Measurements from ENCODE around the gene WDR44. TPM values are rescaled to one million over a fixed set of nuclear protein-coding genes. Genes with fewer than 3 reads are reported as not detected.
A peak's percentile ranks its signal among the peaks of the same experiment; 100 is the strongest.

The WDR44 gene
- total and polyA plus RNA-seq, 2 experiments from 2014 or later, result 15.0 to 17.7 TPM

- Histone ChIP-seq H3K9me3 (ENCODE audit: low read depth) (no peaks in the 10 kb centered on the region), H4K20me1 (ENCODE audit: insufficient read depth) (no peaks in the 10 kb centered on the region), H3K79me2 (ENCODE audit: insufficient read depth) (peaks cover 30% of the 10 kb centered on the region), H3K36me3 (ENCODE audit: low read depth) (no peaks in the 10 kb centered on the region), H3K27me3 (replicated peaks; ENCODE audit: insufficient read depth) (no peaks in the 10 kb centered on the region), H3K4me3 (peak overlapping the region; percentile 91), H3F3A (ENCODE audit: insufficient read depth) (peaks cover 5% of the 10 kb centered on the region; the same call in 1 of the 2 replicates), H3K9ac (peak overlapping the region; percentile 78), H2AFZ (peak overlapping the region; percentile 84), H3K9me2 (ENCODE audit: insufficient read depth) (no peaks in the 10 kb centered on the region), H3K4me2 (ENCODE audit: unreplicated experiment) (peak overlapping the region; percentile 76), H3K4me1 (ENCODE audit: insufficient read depth) (peaks cover 4% of the 10 kb centered on the region; the same call in 1 of the 2 replicates), H3K27ac (no peak overlapping the region)
- DNase-seq, result peak; percentile 27
- in situ Hi-C loops (cut with MboI), result no loop called here
- TF ChIP-seq EZH2 (IDR thresholded peaks at IDR 0.05; ENCODE audit: insufficient read depth, poor library complexity, severe bottlenecking), result no peak
- TF ChIP-seq EZH2phosphoT487 (IDR thresholded peaks at IDR 0.05; ENCODE audit: insufficient read depth, low read depth), result no peak
- WGBS, 2 experiments (ENCODE audit: low coverage in 1 of 2, low lambda C conversion rate in 2 of 2, missing lambda C conversion rate in 2 of 2), result 0% methylated on average over 4 to 6 of the region's 13 CpGs
Measured at GRCh38 chrX:118496763-118497079, 150.8 kb downstream of the WDR44 start.

DNA sequence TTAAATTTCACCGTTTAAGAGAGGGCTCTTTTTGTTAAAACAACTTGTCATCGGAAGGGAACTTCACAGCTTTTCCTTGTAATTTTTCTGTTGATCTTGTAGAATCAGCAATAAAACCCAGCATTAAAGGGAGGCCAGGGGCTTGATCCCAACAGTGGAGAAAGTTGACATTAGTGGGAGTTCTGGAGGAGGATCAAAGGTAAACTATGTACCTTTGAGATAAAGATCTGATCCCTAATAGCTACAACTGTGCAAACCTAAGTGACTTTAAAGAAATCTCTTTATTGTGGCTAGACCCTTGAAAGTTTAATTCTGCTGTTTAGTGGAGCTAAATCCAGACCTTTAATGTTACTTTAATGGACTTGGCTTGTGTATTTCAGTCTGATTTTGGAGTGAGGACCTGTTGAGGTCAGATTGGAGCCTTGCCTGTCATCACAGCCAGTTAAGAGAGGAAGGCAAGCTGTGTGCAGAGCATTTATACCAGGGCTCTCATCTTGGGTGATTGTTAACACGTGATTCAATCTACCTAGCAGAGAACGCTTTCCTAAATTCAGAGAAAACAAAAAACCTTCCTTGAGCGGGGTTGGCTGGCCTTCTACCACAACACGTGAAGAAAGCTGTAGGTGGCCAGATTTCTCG lies 151.4 kb downstream of the WDR44 start:
- Histone ChIP-seq H3K36me3 (ENCODE audit: low read depth) (no peaks in the 10 kb centered on the region), H4K20me1 (ENCODE audit: insufficient read depth) (no peaks in the 10 kb centered on the region), H3K9me3 (ENCODE audit: low read depth) (no peaks in the 10 kb centered on the region), H2AFZ (peak overlapping the region; percentile 84), H3K79me2 (ENCODE audit: insufficient read depth) (peaks cover 30% of the 10 kb centered on the region), H3K27me3 (replicated peaks; ENCODE audit: insufficient read depth) (no peaks in the 10 kb centered on the region), H3F3A (ENCODE audit: insufficient read depth) (peaks cover 5% of the 10 kb centered on the region; the same call in 1 of the 2 replicates), H3K4me2 (ENCODE audit: unreplicated experiment) (peak overlapping the region; percentile 76), H3K27ac (no peak overlapping the region), H3K4me3 (peak overlapping the region; percentile 91), H3K9me2 (ENCODE audit: insufficient read depth) (no peaks in the 10 kb centered on the region), H3K9ac (peak overlapping the region; percentile 78), H3K4me1 (ENCODE audit: insufficient read depth) (peaks cover 4% of the 10 kb centered on the region; the same call in 1 of the 2 replicates)
- no peak for DNase-seq
- 38 to 40% methylated on average over 6 to 7 of the region's 7 CpGs for WGBS, 2 experiments (ENCODE audit: low coverage in 1 of 2, low lambda C conversion rate in 2 of 2, missing lambda C conversion rate in 2 of 2)
- no peak for TF ChIP-seq EZH2 (IDR thresholded peaks at IDR 0.05; ENCODE audit: insufficient read depth, poor library complexity, severe bottlenecking)
- TF ChIP-seq EZH2phosphoT487 (IDR thresholded peaks at IDR 0.05; ENCODE audit: insufficient read depth, low read depth), result no peak
- in situ Hi-C loops (cut with MboI), result no loop called here

- Histone ChIP-seq H3K9me2 (ENCODE audit: insufficient read depth) (no peaks in the 10 kb centered on the region), H4K20me1 (ENCODE audit: insufficient read depth) (no peaks in the 10 kb centered on the region), H3K9me3 (ENCODE audit: low read depth) (no peaks in the 10 kb centered on the region), H3K27ac (no peak overlapping the region), H3K79me2 (ENCODE audit: insufficient read depth) (peaks cover 30% of the 10 kb centered on the region), H2AFZ (no peak overlapping the region), H3K4me1 (ENCODE audit: insufficient read depth) (peaks cover 4% of the 10 kb centered on the region; the same call in 1 of the 2 replicates), H3K9ac (no peak overlapping the region), H3K4me3 (no peak overlapping the region), H3K4me2 (ENCODE audit: unreplicated experiment) (no peak overlapping the region), H3K36me3 (ENCODE audit: low read depth) (no peaks in the 10 kb centered on the region), H3F3A (ENCODE audit: insufficient read depth) (peaks cover 5% of the 10 kb centered on the region; the same call in 1 of the 2 replicates), H3K27me3 (replicated peaks; ENCODE audit: insufficient read depth) (no peaks in the 10 kb centered on the region)
- no peak for DNase-seq
- in situ Hi-C loops (cut with MboI), result no loop called here
- 67 to 71% methylated on average over 3 of the region's 3 CpGs for WGBS, 2 experiments (ENCODE audit: low coverage in 1 of 2, low lambda C conversion rate in 2 of 2, missing lambda C conversion rate in 2 of 2)
- TF ChIP-seq EZH2phosphoT487 (IDR thresholded peaks at IDR 0.05; ENCODE audit: insufficient read depth, low read depth), result no peak
Measured at GRCh38 chrX:118498351-118498750, 152.4 kb downstream of the WDR44 start.

GRCh38 chrX:118498755-118499154 lies 152.8 kb downstream of the WDR44 start:
- Histone ChIP-seq H3K79me2 (ENCODE audit: insufficient read depth) (peaks cover 30% of the 10 kb centered on the region), H3K27ac (no peak overlapping the region), H3K27me3 (replicated peaks; ENCODE audit: insufficient read depth) (no peaks in the 10 kb centered on the region), H3F3A (ENCODE audit: insufficient read depth) (peaks cover 5% of the 10 kb centered on the region; the same call in 1 of the 2 replicates), H4K20me1 (ENCODE audit: insufficient read depth) (no peaks in the 10 kb centered on the region), H2AFZ (no peak overlapping the region), H3K36me3 (ENCODE audit: low read depth) (no peaks in the 10 kb centered on the region), H3K4me2 (ENCODE audit: unreplicated experiment) (no peak overlapping the region), H3K4me1 (ENCODE audit: insufficient read depth) (peaks cover 4% of the 10 kb centered on the region; the same call in 1 of the 2 replicates), H3K4me3 (no peak overlapping the region), H3K9me2 (ENCODE audit: insufficient read depth) (no peaks in the 10 kb centered on the region), H3K9ac (no peak overlapping the region), H3K9me3 (ENCODE audit: low read depth) (no peaks in the 10 kb centered on the region)
- DNase-seq, result no peak
- 96 to 100% methylated on average over 2 of the region's 2 CpGs for WGBS, 2 experiments (ENCODE audit: low coverage in 1 of 2, low lambda C conversion rate in 2 of 2, missing lambda C conversion rate in 2 of 2)
- TF ChIP-seq EZH2phosphoT487 (IDR thresholded peaks at IDR 0.05; ENCODE audit: insufficient read depth, low read depth), result no peak
- no peak for TF ChIP-seq EZH2 (IDR thresholded peaks at IDR 0.05; ENCODE audit: insufficient read depth, poor library complexity, severe bottlenecking)
- in situ Hi-C loops (cut with MboI), result no loop called here

Measured in GM23248 (cell line).